Measurements from ENCODE around the gene ANAPC4.
A peak's percentile ranks its signal among the peaks of the same experiment; 100 is the strongest.

Gene ANAPC4

GRCh38 chr4:25439918-25440477 lies 62.9 kb downstream of the ANAPC4 start:
- DNase-seq = peak; percentile 62

GRCh38 chr4:25440478-25441030 lies 63.5 kb downstream of the ANAPC4 start:
- peak; percentile 71 for DNase-seq

GRCh38 chr4:25441519-25442117 lies 64.6 kb downstream of the ANAPC4 start:
- peak; percentile 54 for DNase-seq

- DNase-seq = no peak
These were observed 65.8 kb downstream of the ANAPC4 start for GRCh38 chr4:25442863-25443307.

GRCh38 chr4:25443851-25444250 lies 66.8 kb downstream of the ANAPC4 start:
- DNase-seq = no peak

GRCh38 chr4:25446611-25447010 lies 69.5 kb downstream of the ANAPC4 start:
- no peak for DNase-seq

- peak; percentile 35 for DNase-seq
These were observed 71.5 kb downstream of the ANAPC4 start for GRCh38 chr4:25448379-25449109.

- no peak for DNase-seq
These were observed 72.2 kb downstream of the ANAPC4 start for GRCh38 chr4:25449270-25449669.

GRCh38 chr4:25449688-25450087 lies 72.6 kb downstream of the ANAPC4 start:
- no peak for DNase-seq

GRCh38 chr4:25450491-25450901 lies 73.4 kb downstream of the ANAPC4 start:
- no peak for DNase-seq

GRCh38 chr4:25451676-25452075 lies 74.6 kb downstream of the ANAPC4 start:
- no peak for DNase-seq

- no peak for DNase-seq
These were observed 75.0 kb downstream of the ANAPC4 start for GRCh38 chr4:25452081-25452480.

GRCh38 chr4:25454476-25454875 lies 77.4 kb downstream of the ANAPC4 start:
- no peak for DNase-seq

GRCh38 chr4:25457053-25457715 lies 80.1 kb downstream of the ANAPC4 start:
- peak; percentile 43 for DNase-seq

GRCh38 chr4:25466966-25467697 lies 90.1 kb downstream of the ANAPC4 start:
- no peak for DNase-seq

- no peak for DNase-seq
These were observed 90.8 kb downstream of the ANAPC4 start for GRCh38 chr4:25467843-25468242.

Measured in NCI-H226 (cell line).